Panc1 (cell line): Measurements from ENCODE around the gene TSPAN33. TPM values are rescaled to one million over a fixed set of nuclear protein-coding genes. Genes with fewer than 3 reads are reported as not detected.
A peak's percentile ranks its signal among the peaks of the same experiment; 100 is the strongest.

Source experiments
- ATAC-seq: fragments of 200-7000 bp; cut with Tn5 transposase; 2 replicates; pipeline ENCODE4 v1.9.1; 2020; ENCODE audit warnings: mild to moderate bottlenecking, moderate library complexity
- BruUV-seq: library from RNA; stranded (reverse); fragments of 400-500 nt; replicated peaks from 2 replicates; lab custom pipeline; 2021; lab: Mats Ljungman, UMichigan
- CTCF ChIA-PET: fragments of 300-600 bp; sonication (Branson Sonifier 250); formaldehyde crosslinking; loops from one replicate; lab custom pipeline; 2022; ENCODE audit warnings: antibody characterized with exemption; lab: Charles Lee
- POLR2A ChIA-PET: fragments of 300-600 bp; sonication (Branson Sonifier 250); formaldehyde crosslinking; loops from one replicate; lab custom pipeline; 2022; ENCODE audit warnings: antibody characterized with exemption; lab: Charles Lee
- DNase-seq: peaks from one replicate; pipeline ENCODE4 v3.0.0-alpha.2; 2010; ENCODE audit warnings: low read depth, low spot score
- H3K27ac ChIP-seq: 2 replicates; pipeline ENCODE4 v1.5.1; 2011; ENCODE audit warnings: mild to moderate bottlenecking, low read length, inconsistent platforms
- H3K27me3 ChIP-seq: fragments of 200-500 bp; sonication (Bioruptor generic); 2 replicates; pipeline ENCODE4 v1.6.0; 2014; ENCODE audit warnings: low read length, inconsistent platforms; ENCODE audit not compliant: control insufficient read depth, insufficient read depth
- H3K36me3 ChIP-seq: fragments of 200-500 bp; sonication (Bioruptor generic); 2 replicates; pipeline ENCODE4 v1.5.1; 2014; ENCODE audit warnings: inconsistent platforms, mild to moderate bottlenecking, low read length, moderate library complexity; ENCODE audit not compliant: control insufficient read depth, insufficient read depth
- H3K4me1 ChIP-seq: 2 replicates; pipeline ENCODE4 v1.5.1; 2011; ENCODE audit warnings: inconsistent platforms, mild to moderate bottlenecking, low read length, moderate library complexity; ENCODE audit not compliant: control insufficient read depth, insufficient read depth
- H3K4me3 ChIP-seq, 2 experiments: 2 replicates each; pipeline ENCODE4 v1.5.1; 2011 to 2012; ENCODE audit warnings: low read depth in 2 of 2, low read length in 2 of 2, mild to moderate bottlenecking in 2 of 2, inconsistent platforms in 1 of 2, moderate library complexity in 1 of 2
- H3K9me3 ChIP-seq: fragments of 200-500 bp; sonication (Bioruptor generic); 2 replicates; pipeline ENCODE4 v1.5.1; 2014; ENCODE audit warnings: low read depth, mild to moderate bottlenecking, inconsistent platforms, low read length, moderate library complexity; ENCODE audit not compliant: control insufficient read depth, insufficient read depth
- POLR2AphosphoS5 ChIP-seq: IDR thresholded peaks from 2 replicates; pipeline ENCODE4 v1.6.1; 2012; ENCODE audit warnings: mild to moderate bottlenecking, low read depth, low read length, moderate library complexity
- REST ChIP-seq, 2 experiments: IDR thresholded peaks; 2 replicates each; pipeline ENCODE4 v1.6.1; 2011 to 2012; ENCODE audit warnings: low read depth in 2 of 2, control low read depth in 1 of 2, low read length in 1 of 2, mild to moderate bottlenecking in 1 of 2, moderate library complexity in 1 of 2; ENCODE audit not compliant: insufficient read depth in 1 of 2
- SIN3A ChIP-seq: IDR thresholded peaks from 2 replicates; pipeline ENCODE4 v1.6.1; 2012; ENCODE audit warnings: low read depth, mild to moderate bottlenecking, low read length, moderate library complexity, borderline replicate concordance; ENCODE audit not compliant: insufficient read depth
- TCF7L2 ChIP-seq: IDR thresholded peaks from 2 replicates; pipeline ENCODE4 v1.6.1; 2011; ENCODE audit warnings: mild to moderate bottlenecking, low read depth, low read length, inconsistent platforms
- in situ Hi-C: cut with HindIII; loops from 2 replicates; pipeline ENCODE4 v1.10.0; 2016; ENCODE audit warnings: low sequenced_read_pairs, low pct_unique_long_range_greater_than_20kb
- intact Hi-C: fragments of 100-400 bp; cut with micrococcal nuclease; formaldehyde crosslinking; loops from one replicate; pipeline ENCODE4 v1.10.0; 2022; ENCODE audit not compliant: unreplicated experiment
- total RNA-seq: library from RNA; stranded (reverse); gene quantifications from one replicate; pipeline ENCODE4 v1.2.1, GENCODE V29; 2021; ENCODE audit not compliant: unreplicated experiment
- TF ChIP-seq, protein P1 (sequence below): fragments of 450-650 bp; IDR thresholded peaks from 2 replicates; pipeline ENCODE4 v1.5.1; 2017; ENCODE audit warnings: mild to moderate bottlenecking

TSPAN33 gene
- total RNA-seq, 1 experiment from 2014 or later: 5.4 TPM

GRCh38 chr7:129187681-129188371 is 43.3 kb downstream of the TSPAN33 start:
- in situ Hi-C loops: no loop called here
- TF ChIP-seq TCF7L2: no peak
- TF ChIP-seq POLR2AphosphoS5: no peak
- TF ChIP-seq REST (IDR thresholded peaks at IDR 0.05; ENCODE audit: insufficient read depth in 1 of 2, low read depth in 2 of 2, low read length in 1 of 2): no peak
- no peak for TF ChIP-seq SIN3A
- TF ChIP-seq, protein P1, sequence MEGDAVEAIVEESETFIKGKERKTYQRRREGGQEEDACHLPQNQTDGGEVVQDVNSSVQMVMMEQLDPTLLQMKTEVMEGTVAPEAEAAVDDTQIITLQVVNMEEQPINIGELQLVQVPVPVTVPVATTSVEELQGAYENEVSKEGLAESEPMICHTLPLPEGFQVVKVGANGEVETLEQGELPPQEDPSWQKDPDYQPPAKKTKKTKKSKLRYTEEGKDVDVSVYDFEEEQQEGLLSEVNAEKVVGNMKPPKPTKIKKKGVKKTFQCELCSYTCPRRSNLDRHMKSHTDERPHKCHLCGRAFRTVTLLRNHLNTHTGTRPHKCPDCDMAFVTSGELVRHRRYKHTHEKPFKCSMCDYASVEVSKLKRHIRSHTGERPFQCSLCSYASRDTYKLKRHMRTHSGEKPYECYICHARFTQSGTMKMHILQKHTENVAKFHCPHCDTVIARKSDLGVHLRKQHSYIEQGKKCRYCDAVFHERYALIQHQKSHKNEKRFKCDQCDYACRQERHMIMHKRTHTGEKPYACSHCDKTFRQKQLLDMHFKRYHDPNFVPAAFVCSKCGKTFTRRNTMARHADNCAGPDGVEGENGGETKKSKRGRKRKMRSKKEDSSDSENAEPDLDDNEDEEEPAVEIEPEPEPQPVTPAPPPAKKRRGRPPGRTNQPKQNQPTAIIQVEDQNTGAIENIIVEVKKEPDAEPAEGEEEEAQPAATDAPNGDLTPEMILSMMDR: no peak
- Histone ChIP-seq H3K4me1 (no peaks in the 10 kb centered on the region), H3K4me3 (peak overlapping the region; percentile 45 to 56), H3K9me3 (no peaks in the 10 kb centered on the region), H3K36me3 (no peaks in the 10 kb centered on the region), H3K27ac (no peak overlapping the region), H3K27me3 (peaks cover 14% of the 10 kb centered on the region)
- ChIA-PET POLR2A (no interaction called here), CTCF (interaction anchor here (1.2 kb wide), 1 partner anchor 24 kb away, joined by 3 read pairs; no protein-coding TSS in a partner anchor)
- no TSS peak for BruUV-seq
- DNase-seq: no peak
- intact Hi-C loops: no loop called here
- ATAC-seq: no peak

DNA sequence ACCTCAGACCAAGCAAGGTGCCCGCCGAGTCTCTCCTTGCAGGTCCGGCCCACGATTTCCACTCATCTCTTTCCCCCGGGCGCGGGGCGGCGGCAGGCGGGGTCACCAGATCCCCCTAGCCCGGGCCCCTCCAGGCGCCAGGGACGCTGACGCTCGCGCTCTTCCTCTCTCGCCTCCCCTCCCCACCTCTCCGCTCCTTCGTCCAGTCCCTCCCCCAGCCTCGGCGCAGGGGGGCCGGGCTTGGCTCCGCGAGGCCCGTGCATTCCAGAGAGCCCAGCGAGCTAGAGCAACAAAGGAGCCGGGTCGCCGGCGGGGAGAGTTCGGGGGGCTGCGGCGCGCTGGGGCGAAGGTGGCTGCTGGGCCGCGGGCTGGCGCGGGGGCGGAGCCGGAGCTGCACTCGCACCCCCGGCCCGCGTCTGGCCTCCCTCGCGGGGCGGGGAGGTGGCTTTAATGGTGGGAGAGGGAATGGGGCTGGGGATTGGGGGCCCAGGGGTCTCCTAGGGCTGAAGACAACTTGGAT is 43.9 kb downstream of the TSPAN33 start, which contains the start of gene SMO:
TSS of gene SMO (plus strand) at position 262 of the 520 bp plus-strand sequence. CDS start 519 bp downstream, outside the sequence.
- Histone ChIP-seq H3K9me3 (no peaks in the 10 kb centered on the region), H3K27me3 (peaks cover 14% of the 10 kb centered on the region), H3K36me3 (no peaks in the 10 kb centered on the region), H3K4me1 (no peaks in the 10 kb centered on the region), H3K4me3 (peak within 1 kb of the TSS; percentile 45 to 56), H3K27ac (no peak within 1 kb of the TSS)
- intact Hi-C loops: no loop called here
- in situ Hi-C loops: no loop called here
- ATAC-seq (peak; percentile 65), DNase-seq (no peak)
- no peak for TF ChIP-seq REST (IDR thresholded peaks at IDR 0.05; ENCODE audit: insufficient read depth in 1 of 2, low read depth in 2 of 2, low read length in 1 of 2)
- no peak for TF ChIP-seq POLR2AphosphoS5
- TF ChIP-seq, protein P1: no peak
- TF ChIP-seq TCF7L2: no peak
- no peak for TF ChIP-seq SIN3A
- POLR2A ChIA-PET: no interaction called here
- CTCF ChIA-PET: interaction anchor here (1.2 kb wide), 1 partner anchor 25 kb away, joined by 3 read pairs; no protein-coding TSS in a partner anchor
- BruUV-seq: no TSS peak
